ENCODE results near the gene EPB41L2.

EPB41L2 gene

GRCh38 chr6:130985115-130985514, 77.9 kb downstream of the EPB41L2 start:
- DNase-seq (ENCODE audit: low read depth), result no peak
- TF ChIP-seq CTCF (IDR thresholded peaks at IDR 0.05; ENCODE audit: low read depth, low read length, missing control alignments), result no peak
- H3K4me3 ChIP-seq (ENCODE audit: low read depth, low read length), result no peak overlapping the region
- in situ Hi-C loops (cut with HindIII; ENCODE audit: low sequenced_read_pairs), result no loop called here

- in situ Hi-C loops (cut with HindIII; ENCODE audit: low sequenced_read_pairs), result no loop called here
- no peak for DNase-seq (ENCODE audit: low read depth)
These were observed 80.0 kb downstream of the EPB41L2 start for GRCh38 chr6:130982941-130983456.

GRCh38 chr6:130982135-130982534, 80.9 kb downstream of the EPB41L2 start:
- no peak for DNase-seq (ENCODE audit: low read depth)
- TF ChIP-seq CTCF (IDR thresholded peaks at IDR 0.05; ENCODE audit: low read depth, low read length, missing control alignments), result no peak
- in situ Hi-C loops (cut with HindIII; ENCODE audit: low sequenced_read_pairs), result no loop called here
- H3K4me3 ChIP-seq (ENCODE audit: low read depth, low read length), result no peak overlapping the region

More at GRCh38 chr6:130982941-130983456, 80.0 kb downstream of the EPB41L2 start:
- no peak for TF ChIP-seq CTCF (IDR thresholded peaks at IDR 0.05; ENCODE audit: low read depth, low read length, missing control alignments)
- H3K4me3 ChIP-seq (ENCODE audit: low read depth, low read length), result no peak overlapping the region

- DNase-seq (ENCODE audit: low read depth), result no peak
- in situ Hi-C loops (cut with HindIII; ENCODE audit: low sequenced_read_pairs), result no loop called here
These were observed 81.6 kb downstream of the EPB41L2 start for GRCh38 chr6:130981409-130981808.

GRCh38 chr6:130980310-130981032, 82.6 kb downstream of the EPB41L2 start:
- H3K4me3 ChIP-seq (ENCODE audit: low read depth, low read length), result no peak overlapping the region
- in situ Hi-C loops (cut with HindIII; ENCODE audit: low sequenced_read_pairs), result no loop called here
- DNase-seq (ENCODE audit: low read depth), result no peak
- TF ChIP-seq CTCF (IDR thresholded peaks at IDR 0.05; ENCODE audit: low read depth, low read length, missing control alignments), result no peak

More at GRCh38 chr6:130981409-130981808, 81.6 kb downstream of the EPB41L2 start:
- TF ChIP-seq CTCF (IDR thresholded peaks at IDR 0.05; ENCODE audit: low read depth, low read length, missing control alignments), result no peak
- H3K4me3 ChIP-seq (ENCODE audit: low read depth, low read length), result no peak overlapping the region

GRCh38 chr6:130978660-130979396, 84.2 kb downstream of the EPB41L2 start:
- in situ Hi-C loops (cut with HindIII; ENCODE audit: low sequenced_read_pairs), result no loop called here
- no peak for TF ChIP-seq CTCF (IDR thresholded peaks at IDR 0.05; ENCODE audit: low read depth, low read length, missing control alignments)
- no peak for DNase-seq (ENCODE audit: low read depth)
- H3K4me3 ChIP-seq (ENCODE audit: low read depth, low read length), result no peak overlapping the region

Data from astrocyte of the cerebellum (primary cell).